Ovary (tissue), 10 donors: Measurements from ENCODE around the gene DRD3. TPM values are rescaled to one million over a fixed set of nuclear protein-coding genes. Genes with fewer than 3 reads are reported as not detected.

Experiments
- DNase-seq, 5 donors: peaks; one replicate each; pipeline ENCODE4 v3.0.0-alpha.2; 2019 to 2020
- H3K27ac ChIP-seq, 2 donors: fragments of 200-600 bp; one replicate each; pipeline versions ENCODE4 v1.5.1 to v1.8.0; 2019 to 2022
- H3K27me3 ChIP-seq: fragments of 200-600 bp; one replicate; pipeline ENCODE4 v1.8.0; 2022
- H3K36me3 ChIP-seq: fragments of 200-600 bp; sonication (generic); one replicate; pipeline ENCODE4 v1.5.1; 2019
- H3K4me1 ChIP-seq: one replicate; pipeline ENCODE4 v1.8.1; 2013; ENCODE audit warnings: mild to moderate bottlenecking, moderate library complexity; ENCODE audit not compliant: insufficient read depth
- H3K4me3 ChIP-seq: fragments of 200-600 bp; sonication (generic); one replicate; pipeline ENCODE4 v1.5.1; 2017
- H3K9me3 ChIP-seq, 2 donors: fragments of 200-600 bp in 1 of 2; sonication (generic) in 1 of 2; one replicate each; pipeline versions ENCODE4 v1.5.1 to v1.8.1; 2013 to 2019; ENCODE audit warnings: mild to moderate bottlenecking in 1 of 2, moderate library complexity in 1 of 2
- EP300 ChIP-seq: sonication (generic); formaldehyde crosslinking; IDR thresholded peaks from one replicate; pipeline ENCODE4 v1.6.1; 2017; ENCODE audit warnings: antibody characterized with exemption
- POLR2A ChIP-seq: fragments of 450-650 bp; IDR thresholded peaks from one replicate; pipeline ENCODE4 v1.6.1; 2017; ENCODE audit warnings: antibody characterized with exemption, mild to moderate bottlenecking, moderate library complexity
- WGBS, 3 donors: extraction: QIAGEN DNeasy Blood & Tissue Kit in 1 of 3; methylation state at CpG; one replicate each; pipeline versions ENCODE4 v1.1.5 to v1.1.7; 2013 to 2017; 5-methylcytosine and 5-hydroxymethylcytosine counted together
- intact Hi-C, 4 donors: fragments of 100-400 bp; cut with DNase I; formaldehyde crosslinking; loops; one replicate each; pipeline versions ENCODE4 v1.11.0 to v1.15.1; 2022 to 2023
- long read RNA-seq, 3 donors: library from polyadenylated mRNA in 2 of 3; unstranded in 2 of 3; transcript quantifications; one replicate each; pipeline ENCODE4 v2.0.0 and lab custom pipeline, GENCODE V29; 2021 to 2026
- polyA plus RNA-seq, 2 donors: library from polyadenylated mRNA; stranded (reverse); fragments of 200-250 nt in 1 of 2; fragments of 350-450 nt in 1 of 2; fragmentation: Illumina TruSeq in 1 of 2; extraction: RNeasy Lipid Tissue Mini Kit (QIAGEN cat#74804) in 1 of 2; gene quantifications; one replicate each; pipeline ENCODE4 v1.2.3, GENCODE V29; 2013 to 2014
- total RNA-seq, 7 donors: library from RNA; depleted of rRNA in 2 of 7; stranded (reverse); fragments of >200 nt in 2 of 7; fragmentation: NEBNext Ultra II Directional in 3 of 7; extraction: Animal tissue kit (Norgen Biotek cat#: 25700) in 3 of 7; gene quantifications; one replicate each; pipeline versions ENCODE4 v1.1.0 to v1.2.4, GENCODE V29; 2016 to 2023
- TF ChIP-seq, protein P1 (sequence below), 3 donors: fragments of 450-650 bp in 2 of 3; fragments of 200-600 bp in 1 of 3; IDR thresholded peaks; one replicate each; pipeline versions ENCODE4 v1.5.1 to v1.8.0; 2016 to 2022; ENCODE audit warnings: antibody characterized with exemption in 3 of 3, mild to moderate bottlenecking in 1 of 3
- donor health status: DM: no; HTN: no; CAD: no; lungs with moderate emphysema.
- donor health status: DM: no; HTN: no; CAD: no.
- donor health status: Bipolar disorder and iron deficiency.
- donor health status: DM: yes; HTN: yes; CAD: no.
- donor health status: DM: no; HTN: no; CAD: no.
- donor health status: DM: yes; HTN: yes; CAD: no.

DRD3 gene
- total RNA-seq (not detected), polyA plus RNA-seq (not detected)
- long read RNA-seq, donor 1: 0 reads
- long read RNA-seq, donor 2: 0 reads
- long read RNA-seq, donor 3: 0 reads

DNA sequence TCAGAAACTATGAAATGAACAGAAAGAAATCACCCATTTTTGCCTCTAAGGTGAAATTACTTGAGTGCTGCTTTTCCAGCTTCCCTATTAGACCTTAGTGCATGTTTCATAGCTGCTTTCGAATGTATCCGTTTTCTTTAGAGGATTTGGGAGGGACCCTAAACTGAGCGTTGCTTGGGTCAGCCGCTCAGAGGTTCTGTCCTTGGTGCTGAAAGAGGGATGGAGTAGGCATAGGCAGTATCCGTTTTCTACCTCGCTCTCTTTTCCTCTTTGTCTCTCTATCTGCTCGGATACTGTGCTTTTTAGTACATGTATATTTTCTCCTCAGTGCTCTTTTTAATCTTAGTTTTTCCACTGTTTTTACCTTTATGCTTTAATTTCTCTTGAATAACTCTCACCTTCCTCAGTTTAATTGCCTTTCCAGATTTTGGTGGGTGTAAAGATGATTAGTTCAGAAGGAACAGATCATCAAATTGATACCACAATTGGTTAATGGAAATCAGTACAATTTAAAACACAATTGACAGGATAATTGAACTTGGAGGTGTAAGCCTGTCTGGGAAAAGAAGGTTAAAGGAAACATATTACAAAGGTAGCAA, at the start of gene DRD3:
Gene DRD3, minus strand, starts transcription at position 283 of the 599 bp plus-strand sequence. CDS start 7,060 bp downstream, outside the sequence.
- no peak for TF ChIP-seq EP300
- TF ChIP-seq, protein P1, sequence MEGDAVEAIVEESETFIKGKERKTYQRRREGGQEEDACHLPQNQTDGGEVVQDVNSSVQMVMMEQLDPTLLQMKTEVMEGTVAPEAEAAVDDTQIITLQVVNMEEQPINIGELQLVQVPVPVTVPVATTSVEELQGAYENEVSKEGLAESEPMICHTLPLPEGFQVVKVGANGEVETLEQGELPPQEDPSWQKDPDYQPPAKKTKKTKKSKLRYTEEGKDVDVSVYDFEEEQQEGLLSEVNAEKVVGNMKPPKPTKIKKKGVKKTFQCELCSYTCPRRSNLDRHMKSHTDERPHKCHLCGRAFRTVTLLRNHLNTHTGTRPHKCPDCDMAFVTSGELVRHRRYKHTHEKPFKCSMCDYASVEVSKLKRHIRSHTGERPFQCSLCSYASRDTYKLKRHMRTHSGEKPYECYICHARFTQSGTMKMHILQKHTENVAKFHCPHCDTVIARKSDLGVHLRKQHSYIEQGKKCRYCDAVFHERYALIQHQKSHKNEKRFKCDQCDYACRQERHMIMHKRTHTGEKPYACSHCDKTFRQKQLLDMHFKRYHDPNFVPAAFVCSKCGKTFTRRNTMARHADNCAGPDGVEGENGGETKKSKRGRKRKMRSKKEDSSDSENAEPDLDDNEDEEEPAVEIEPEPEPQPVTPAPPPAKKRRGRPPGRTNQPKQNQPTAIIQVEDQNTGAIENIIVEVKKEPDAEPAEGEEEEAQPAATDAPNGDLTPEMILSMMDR (IDR thresholded peaks at IDR 0.05): no peak
- Histone ChIP-seq H3K27me3 (no peaks in the 10 kb centered on the region), H3K9me3 (no peaks in the 10 kb centered on the region), H3K36me3 (no peaks in the 10 kb centered on the region), H3K4me1 (no peaks in the 10 kb centered on the region), H3K27ac (no peak within 1 kb of the TSS), H3K4me3 (no peak within 1 kb of the TSS)
- DNase-seq: peak in 1 of 5 donors; percentile 16
- 2 to 3% (median 3%) methylated on average over 7 of the region's 7 CpGs for WGBS, 3 donors
- intact Hi-C loops: no loop called here

DNA sequence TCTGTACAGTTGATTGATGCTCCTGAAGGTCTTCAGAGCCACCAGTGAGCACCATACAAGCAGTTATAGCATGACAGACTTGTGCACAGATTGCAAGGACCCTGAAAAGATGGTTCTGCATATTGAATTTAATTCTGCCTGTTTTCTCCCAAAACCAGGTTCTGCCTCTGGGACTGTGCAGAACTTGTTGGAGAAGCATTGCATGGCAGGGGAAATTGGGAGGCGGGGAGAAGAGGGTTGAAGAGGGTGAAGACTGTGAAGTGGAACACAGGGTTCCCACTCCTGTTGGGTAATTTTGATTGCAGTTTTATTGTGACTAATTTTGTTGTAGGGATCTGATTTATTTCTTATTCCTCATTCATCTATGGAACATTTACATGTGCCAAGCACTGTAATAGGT, 48.2 kb upstream of the DRD3 start:
- Histone ChIP-seq H3K36me3 (no peaks in the 10 kb centered on the region), H3K4me1 (no peaks in the 10 kb centered on the region), H3K27me3 (no peaks in the 10 kb centered on the region), H3K9me3 (no peaks in the 10 kb centered on the region), H3K27ac (no peak overlapping the region), H3K4me3 (no peak overlapping the region)
- DNase-seq: no peak
- intact Hi-C loops: no loop called here
- TF ChIP-seq EP300 (no peak), POLR2A (no peak)
- TF ChIP-seq, protein P1 (IDR thresholded peaks at IDR 0.05): no peak
- WGBS, 3 donors: 90 to 100% (median 97%) methylated on average over 1 of the region's 1 CpG

- no peaks in the 10 kb centered on the region for H3K36me3 ChIP-seq
- TF ChIP-seq POLR2A (no peak), EP300 (no peak)
- TF ChIP-seq, protein P1 (IDR thresholded peaks at IDR 0.05): no peak
- WGBS, 3 donors: 89 to 94% (median 89%) methylated on average over 2 of the region's 2 CpGs
- no peak for DNase-seq
- H3K4me1 ChIP-seq: no peaks in the 10 kb centered on the region
- intact Hi-C loops: no loop called here
- H3K27ac ChIP-seq: no peak overlapping the region
- no peaks in the 10 kb centered on the region for H3K9me3 ChIP-seq
- no peak overlapping the region for H3K4me3 ChIP-seq
- H3K27me3 ChIP-seq: no peaks in the 10 kb centered on the region
Measured at GRCh38 chr3:114226313-114226712, 47.5 kb upstream of the DRD3 start.

DNA sequence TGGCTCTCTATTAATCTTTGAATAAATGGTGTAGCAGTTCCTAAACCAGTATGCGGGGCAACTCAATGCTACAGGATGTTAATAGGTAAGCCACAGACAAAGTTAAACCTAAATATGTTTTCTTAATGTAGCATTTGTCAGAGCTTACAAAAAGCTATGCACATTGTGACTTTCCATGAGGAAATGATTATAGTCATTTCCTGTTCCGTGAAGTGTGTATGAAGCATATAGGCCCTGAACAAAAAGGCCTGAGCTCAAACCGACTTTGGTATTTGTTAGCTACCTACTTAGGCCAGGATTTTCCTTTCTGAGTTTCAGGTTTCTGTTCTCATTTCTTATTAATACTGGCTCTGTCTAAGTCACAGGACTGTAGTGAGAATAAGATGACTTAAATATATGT, 44.3 kb upstream of the DRD3 start:
- no peak for DNase-seq
- Histone ChIP-seq H3K9me3 (no peaks in the 10 kb centered on the region), H3K27ac (no peak overlapping the region), H3K27me3 (no peaks in the 10 kb centered on the region), H3K4me1 (no peaks in the 10 kb centered on the region), H3K36me3 (no peaks in the 10 kb centered on the region), H3K4me3 (no peak overlapping the region)
- WGBS, 3 donors: 58 to 87% (median 86%) methylated on average over 3 of the region's 3 CpGs
- intact Hi-C loops: no loop called here
- TF ChIP-seq, protein P1 (IDR thresholded peaks at IDR 0.05): no peak
- TF ChIP-seq POLR2A (no peak), EP300 (no peak)
